ENCODE measurements around the gene GAL3ST3. TPM values are rescaled to one million over a fixed set of nuclear protein-coding genes. Genes with fewer than 3 reads are reported as not detected.

GAL3ST3 gene
- total and polyA plus RNA-seq, 8 donors: 0.09 to 0.63 (median 0.20) TPM; not detected in 3

- peak; percentile 32 to 96 (median 62) for DNase-seq
- ATAC-seq: peak; percentile 96
- peak; percentile 95 to 98 for TF ChIP-seq CTCF (IDR thresholded peaks at IDR 0.05)
- intact Hi-C loops (cut with DNase I): no loop called here
- H3K27ac ChIP-seq: no peak overlapping the region
- H3K9me3 ChIP-seq: no peaks in the 10 kb centered on the region
- peaks cover 6 to 28% of the 10 kb centered on the region in 2 donors for H3K4me1 ChIP-seq
- no peaks in the 10 kb centered on the region for H3K36me3 ChIP-seq
- H3K27me3 ChIP-seq: peaks cover 0 to 16% of the 10 kb centered on the region in 2 donors
- H3K4me3 ChIP-seq: no peak overlapping the region
These were observed 26.4 kb downstream of the GAL3ST3 start for GRCh38 chr11:66022401-66023185.

DNA sequence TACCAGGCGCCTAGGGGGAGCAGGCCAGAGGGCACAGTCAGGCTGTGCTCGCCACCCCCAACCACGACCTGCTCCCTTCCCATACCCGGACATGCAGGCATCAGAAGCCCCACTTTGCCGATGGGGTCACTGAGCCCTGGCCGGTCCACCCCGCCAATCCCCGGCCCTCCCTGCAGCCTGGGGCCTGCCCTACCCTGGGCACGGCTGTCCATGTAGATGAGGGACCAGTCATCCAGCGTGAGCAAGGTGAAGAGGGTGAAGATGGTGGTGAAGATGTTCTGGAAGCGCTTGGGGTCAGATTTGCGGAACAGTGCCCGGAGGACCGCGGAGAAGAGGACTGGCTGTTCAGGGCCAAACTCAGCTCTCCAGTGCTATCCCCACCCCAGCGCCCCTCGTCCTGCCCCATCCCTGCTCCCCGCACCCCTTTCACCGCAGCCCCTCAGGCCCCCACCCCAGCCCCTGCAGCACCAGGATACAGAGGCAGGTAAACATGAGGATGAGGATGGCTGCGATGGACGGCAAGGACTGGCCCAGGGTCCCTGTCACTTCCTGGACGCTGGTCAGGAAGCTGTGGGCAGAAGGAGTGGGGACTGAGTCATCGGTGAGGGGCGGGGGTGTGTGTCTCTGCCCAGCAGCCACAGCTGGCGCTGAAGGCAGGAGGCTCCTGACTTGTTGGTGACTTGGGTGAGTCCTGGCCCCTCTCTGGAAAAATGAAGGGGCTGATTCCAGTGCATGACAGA lies 28.2 kb downstream of the GAL3ST3 start:
- no peaks in the 10 kb centered on the region for H3K36me3 ChIP-seq
- intact Hi-C loops (cut with DNase I): no loop called here
- peaks cover 0 to 16% of the 10 kb centered on the region in 2 donors for H3K27me3 ChIP-seq
- H3K4me1 ChIP-seq: peaks cover 6 to 28% of the 10 kb centered on the region in 2 donors
- no peaks in the 10 kb centered on the region for H3K9me3 ChIP-seq
- DNase-seq: peak in 2 of 4 donors; percentile 76 to 92
- H3K27ac ChIP-seq: peak overlapping the region in 1 of 2 donors; percentile 23
- peak; percentile 67 for ATAC-seq
- no peak for TF ChIP-seq CTCF (IDR thresholded peaks at IDR 0.05)
- H3K4me3 ChIP-seq: peak overlapping the region in 1 of 2 donors; percentile 21

GRCh38 chr11:66020212-66020611 lies 28.7 kb downstream of the GAL3ST3 start:
- Histone ChIP-seq H3K4me1 (peaks cover 6 to 28% of the 10 kb centered on the region in 2 donors), H3K27me3 (peaks cover 0 to 16% of the 10 kb centered on the region in 2 donors), H3K27ac (no peak overlapping the region), H3K36me3 (no peaks in the 10 kb centered on the region), H3K9me3 (no peaks in the 10 kb centered on the region), H3K4me3 (peak overlapping the region in 1 of 2 donors; percentile 21)
- ATAC-seq (no peak), DNase-seq (no peak)
- no peak for TF ChIP-seq CTCF (IDR thresholded peaks at IDR 0.05)
- intact Hi-C loops (cut with DNase I): no loop called here

DNA sequence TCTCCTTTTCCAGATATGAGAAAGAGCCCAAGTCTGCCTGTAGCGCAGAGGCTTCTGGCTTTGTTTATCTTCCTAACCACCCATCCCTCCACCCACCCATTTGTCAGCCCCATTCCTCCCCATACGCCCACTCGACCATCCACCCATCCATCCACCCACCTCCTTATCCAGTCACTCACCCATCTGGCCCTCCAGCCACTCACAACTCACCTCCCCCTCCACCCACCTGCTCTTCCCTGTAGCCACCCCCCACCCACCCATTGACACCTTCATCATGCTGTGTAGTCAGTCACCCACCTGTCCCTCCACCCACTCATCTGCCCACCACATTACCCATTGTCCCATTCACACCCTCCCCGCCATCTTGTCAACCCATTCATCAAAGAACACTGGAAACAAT lies 31.6 kb downstream of the GAL3ST3 start:
- ATAC-seq (no peak), DNase-seq (peak in 1 of 4 donors; percentile 2)
- no peak overlapping the region for H3K4me3 ChIP-seq

More for the DNA sequence above, 31.6 kb downstream of the GAL3ST3 start:
- H3K36me3 ChIP-seq: no peaks in the 10 kb centered on the region
- H3K27me3 ChIP-seq: peaks cover under 1 to 17% of the 10 kb centered on the region in 2 donors
- intact Hi-C loops (cut with DNase I): no loop called here
- no peak overlapping the region for H3K27ac ChIP-seq
- H3K9me3 ChIP-seq: no peaks in the 10 kb centered on the region
- TF ChIP-seq CTCF (IDR thresholded peaks at IDR 0.05): no peak
- peaks cover 3 to 31% of the 10 kb centered on the region in 2 donors for H3K4me1 ChIP-seq
